Cardiac muscle cell (in vitro differentiated cells and primary cell): ENCODE data around the gene COL19A1. TPM values are rescaled to one million over a fixed set of nuclear protein-coding genes. Genes with fewer than 3 reads are reported as not detected.
"Not testable (repeated sequence)": the region's sequence is repeated elsewhere in the genome, so short reads cannot be mapped to it uniquely, and the experiment has no call there.

Experiments used
- DNase-seq, 2 donors: peaks; one replicate each; pipeline versions ENCODE4 v3.0.0 to v3.0.0-alpha.2; 2010 to 2017; ENCODE audit warnings: low read depth in 1 of 2, low spot score in 1 of 2
- H3K27ac ChIP-seq: fragments of 200-600 bp; sonication (generic); 2 replicates; pipeline ENCODE4 v1.5.1; 2016
- H3K27me3 ChIP-seq: fragments of 200-600 bp; sonication (generic); 2 replicates; pipeline ENCODE4 v1.6.0; 2016; ENCODE audit warnings: control low read depth
- H3K36me3 ChIP-seq: fragments of 200-600 bp; sonication (generic); 2 replicates; pipeline ENCODE4 v1.5.1; 2016; ENCODE audit warnings: control low read depth
- H3K4me1 ChIP-seq: fragments of 200-600 bp; sonication (generic); 2 replicates; pipeline ENCODE4 v1.8.1; 2017; ENCODE audit warnings: low read depth, mild to moderate bottlenecking, mixed run types
- H3K4me3 ChIP-seq: fragments of 200-600 bp; sonication (generic); 2 replicates; pipeline ENCODE4 v1.5.1; 2016; ENCODE audit warnings: mild to moderate bottlenecking
- H3K9me3 ChIP-seq: fragments of 200-600 bp; sonication (generic); 2 replicates; pipeline ENCODE4 v1.5.1; 2017; ENCODE audit warnings: low read depth, mild to moderate bottlenecking, control low read depth
- polyA plus RNA-seq: library from polyadenylated mRNA; unstranded; fragments of >200 nt; fragmentation: Nextera tagmentation; extraction: Ambion mirVana; gene quantifications from 2 replicates; pipeline ENCODE4 v1.2.1, GENCODE V29; 2016
- total RNA-seq: library from RNA; depleted of rRNA; stranded (reverse); fragments of >200 nt; gene quantifications from 2 replicates; pipeline ENCODE4 v1.2.3, GENCODE V29; 2016
- TF ChIP-seq, protein P1 (sequence below): IDR thresholded peaks from 2 replicates; pipeline ENCODE4 v1.5.1; 2012; ENCODE audit warnings: low read depth, mild to moderate bottlenecking, low read length

Gene COL19A1
- total and polyA plus RNA-seq, 2 experiments from 2014 or later, result 0.10 to 0.27 TPM

- Histone ChIP-seq H3K27me3 (no peaks in the 10 kb centered on the region), H3K4me3 (no peak overlapping the region), H3K27ac (no peak overlapping the region), H3K9me3 (no peaks in the 10 kb centered on the region), H3K36me3 (no peaks in the 10 kb centered on the region), H3K4me1 (no peaks in the 10 kb centered on the region)
- TF ChIP-seq, protein P1, sequence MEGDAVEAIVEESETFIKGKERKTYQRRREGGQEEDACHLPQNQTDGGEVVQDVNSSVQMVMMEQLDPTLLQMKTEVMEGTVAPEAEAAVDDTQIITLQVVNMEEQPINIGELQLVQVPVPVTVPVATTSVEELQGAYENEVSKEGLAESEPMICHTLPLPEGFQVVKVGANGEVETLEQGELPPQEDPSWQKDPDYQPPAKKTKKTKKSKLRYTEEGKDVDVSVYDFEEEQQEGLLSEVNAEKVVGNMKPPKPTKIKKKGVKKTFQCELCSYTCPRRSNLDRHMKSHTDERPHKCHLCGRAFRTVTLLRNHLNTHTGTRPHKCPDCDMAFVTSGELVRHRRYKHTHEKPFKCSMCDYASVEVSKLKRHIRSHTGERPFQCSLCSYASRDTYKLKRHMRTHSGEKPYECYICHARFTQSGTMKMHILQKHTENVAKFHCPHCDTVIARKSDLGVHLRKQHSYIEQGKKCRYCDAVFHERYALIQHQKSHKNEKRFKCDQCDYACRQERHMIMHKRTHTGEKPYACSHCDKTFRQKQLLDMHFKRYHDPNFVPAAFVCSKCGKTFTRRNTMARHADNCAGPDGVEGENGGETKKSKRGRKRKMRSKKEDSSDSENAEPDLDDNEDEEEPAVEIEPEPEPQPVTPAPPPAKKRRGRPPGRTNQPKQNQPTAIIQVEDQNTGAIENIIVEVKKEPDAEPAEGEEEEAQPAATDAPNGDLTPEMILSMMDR, result no peak
- no peak for DNase-seq
Measured at GRCh38 chr6:69957985-69958559, 91.7 kb downstream of the COL19A1 start.

GRCh38 chr6:69958978-69959377, 92.6 kb downstream of the COL19A1 start:
- Histone ChIP-seq H3K4me1 (no peaks in the 10 kb centered on the region), H3K36me3 (no peaks in the 10 kb centered on the region), H3K27ac (no peak overlapping the region), H3K9me3 (no peaks in the 10 kb centered on the region), H3K27me3 (no peaks in the 10 kb centered on the region), H3K4me3 (no peak overlapping the region)
- no peak for DNase-seq
- TF ChIP-seq, protein P1, result no peak

DNA sequence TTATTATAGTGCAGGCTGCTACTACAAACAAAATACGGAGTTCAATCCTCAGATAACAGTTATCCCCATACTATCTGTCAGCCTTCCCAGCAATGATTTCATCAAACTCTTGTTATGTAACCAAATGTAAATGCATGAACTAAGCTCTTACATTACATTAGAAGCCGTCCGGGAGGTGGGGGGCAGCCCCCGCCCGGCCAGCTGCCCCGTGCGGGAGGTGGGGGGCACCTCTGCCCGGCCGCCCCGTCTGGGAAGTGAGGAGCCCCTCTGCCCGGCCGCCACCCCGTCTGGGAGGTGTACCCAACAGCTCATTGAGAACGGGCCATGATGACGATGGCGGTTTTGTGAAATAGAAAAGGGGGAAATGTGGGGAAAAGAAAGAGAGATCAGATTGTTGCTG, 99.6 kb downstream of the COL19A1 start:
- not testable (repeated sequence) for H3K27me3 ChIP-seq, H3K27ac ChIP-seq, H3K4me1 ChIP-seq, H3K9me3 ChIP-seq, H3K4me3 ChIP-seq, DNase-seq, H3K36me3 ChIP-seq

DNA sequence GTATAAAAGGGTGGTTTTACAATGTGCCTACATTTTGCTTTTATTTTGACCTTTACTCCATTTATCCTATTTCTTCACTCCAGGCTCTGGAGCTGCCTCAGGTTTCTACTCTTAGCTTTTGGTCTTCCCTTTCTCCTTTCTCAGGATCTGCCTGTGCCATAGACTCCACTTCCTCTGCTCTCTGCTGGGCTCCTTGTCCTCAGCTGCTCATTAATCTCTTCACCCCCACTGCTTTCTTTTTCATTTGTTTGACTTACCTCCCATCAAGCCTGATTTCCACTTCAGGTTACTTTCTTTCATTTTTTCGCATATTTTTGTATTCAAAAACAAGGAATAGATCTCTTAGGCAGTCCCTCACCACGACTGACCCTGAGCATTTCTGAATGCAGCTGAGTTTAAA, 106.8 kb downstream of the COL19A1 start:
- Histone ChIP-seq H3K27ac (no peak overlapping the region), H3K4me3 (no peak overlapping the region), H3K36me3 (no peaks in the 10 kb centered on the region), H3K27me3 (no peaks in the 10 kb centered on the region), H3K9me3 (no peaks in the 10 kb centered on the region), H3K4me1 (peaks cover 8% of the 10 kb centered on the region)
- DNase-seq, result no peak
- TF ChIP-seq, protein P1, result no peak

- TF ChIP-seq, protein P1, result no peak
- no peaks in the 10 kb centered on the region for H3K27me3 ChIP-seq
- peak in 1 of 2 donors; percentile 21 for DNase-seq
Measured at GRCh38 chr6:69973763-69974162, 107.4 kb downstream of the COL19A1 start.

GRCh38 chr6:69974193-69974592, 107.8 kb downstream of the COL19A1 start:
- Histone ChIP-seq H3K27me3 (no peaks in the 10 kb centered on the region), H3K9me3 (no peaks in the 10 kb centered on the region), H3K4me3 (no peak overlapping the region), H3K27ac (no peak overlapping the region), H3K36me3 (no peaks in the 10 kb centered on the region), H3K4me1 (peaks cover 8% of the 10 kb centered on the region)
- TF ChIP-seq, protein P1, result no peak
- DNase-seq, result peak; percentile 53 to 76

More at GRCh38 chr6:69973763-69974162, 107.4 kb downstream of the COL19A1 start:
- Histone ChIP-seq H3K27ac (no peak overlapping the region), H3K9me3 (no peaks in the 10 kb centered on the region), H3K4me3 (no peak overlapping the region), H3K4me1 (peaks cover 8% of the 10 kb centered on the region), H3K36me3 (no peaks in the 10 kb centered on the region)
